H9 (cell line): Measurements from ENCODE around the gene KAZN. TPM values are rescaled to one million over a fixed set of nuclear protein-coding genes. Genes with fewer than 3 reads are reported as not detected.

Experiments used
- DNase-seq: peaks from one replicate; pipeline ENCODE4 v3.0.0-alpha.2; 2017
- H2AFZ ChIP-seq: one replicate; pipeline ENCODE4 v1.6.1; 2013; ENCODE audit warnings: mild to moderate bottlenecking, low read length, control low read depth, moderate library complexity
- H2AK5ac ChIP-seq: 2 replicates; pipeline ENCODE4 v1.6.1; 2013; ENCODE audit warnings: low read length, control low read depth, mixed read lengths; ENCODE audit not compliant: insufficient read length
- H2BK120ac ChIP-seq: one replicate; pipeline ENCODE4 v1.6.1; 2013; ENCODE audit warnings: low read depth, mild to moderate bottlenecking, low read length, control low read depth, inconsistent platforms; ENCODE audit not compliant: poor library complexity, severe bottlenecking
- H2BK12ac ChIP-seq: 2 replicates; pipeline ENCODE4 v1.6.1; 2013; ENCODE audit warnings: low read length, control low read depth, mixed read lengths, low read depth; ENCODE audit not compliant: insufficient read length
- H2BK15ac ChIP-seq: 2 replicates; pipeline ENCODE4 v1.6.1; 2013; ENCODE audit warnings: low read depth, low read length, control low read depth
- H2BK20ac ChIP-seq: one replicate; pipeline ENCODE4 v1.6.1; 2013; ENCODE audit warnings: low read depth, mild to moderate bottlenecking, low read length, control low read depth, inconsistent platforms; ENCODE audit not compliant: poor library complexity, severe bottlenecking
- H2BK5ac ChIP-seq: 2 replicates; pipeline ENCODE4 v1.6.1; 2013; ENCODE audit warnings: low read length, control low read depth, mixed read lengths; ENCODE audit not compliant: insufficient read length
- H3K14ac ChIP-seq: 2 replicates; pipeline ENCODE4 v1.6.1; 2013; ENCODE audit warnings: low read length, control low read depth; ENCODE audit not compliant: insufficient read depth
- H3K18ac ChIP-seq: 2 replicates; pipeline ENCODE4 v1.6.1; 2013; ENCODE audit warnings: low read depth, mild to moderate bottlenecking, mixed read lengths, low read length, control low read depth; ENCODE audit not compliant: insufficient read length
- H3K23ac ChIP-seq: 2 replicates; pipeline ENCODE4 v1.6.1; 2013; ENCODE audit warnings: low read length, control low read depth, mixed read lengths, low read depth; ENCODE audit not compliant: insufficient read length
- H3K23me2 ChIP-seq: 2 replicates; pipeline ENCODE4 v1.6.1; 2013; ENCODE audit warnings: low read depth, mild to moderate bottlenecking, mixed read lengths, low read length, control low read depth; ENCODE audit not compliant: insufficient read length, poor library complexity, severe bottlenecking
- H3K27ac ChIP-seq: 2 replicates; pipeline ENCODE4 v1.5.1; 2013; ENCODE audit warnings: low read length, control low read depth, mixed read lengths, low read depth; ENCODE audit not compliant: insufficient read length
- H3K27me3 ChIP-seq: 2 replicates; pipeline ENCODE4 v1.6.1; 2013; ENCODE audit warnings: low read length, control low read depth, inconsistent platforms; ENCODE audit not compliant: insufficient read depth
- H3K4ac ChIP-seq: 2 replicates; pipeline ENCODE4 v1.6.1; 2013; ENCODE audit warnings: low read depth, mild to moderate bottlenecking, control low read depth, inconsistent platforms, low read length, moderate library complexity
- H3K4me1 ChIP-seq: 2 replicates; pipeline ENCODE4 v1.6.1; 2013; ENCODE audit warnings: low read length, control low read depth, inconsistent platforms; ENCODE audit not compliant: insufficient read depth
- H3K4me2 ChIP-seq: 2 replicates; pipeline ENCODE4 v1.6.1; 2013; ENCODE audit warnings: low read length, control low read depth, mixed read lengths; ENCODE audit not compliant: insufficient read length, insufficient read depth
- H3K56ac ChIP-seq: 2 replicates; pipeline ENCODE4 v1.6.1; 2013; ENCODE audit warnings: low read depth, mild to moderate bottlenecking, mixed read lengths, low read length, control low read depth; ENCODE audit not compliant: insufficient read length
- H3K79me1 ChIP-seq: 2 replicates; pipeline ENCODE4 v1.6.1; 2013; ENCODE audit warnings: low read depth, mild to moderate bottlenecking, moderate library complexity, low read length, control low read depth, inconsistent platforms; ENCODE audit not compliant: insufficient read depth, poor library complexity, severe bottlenecking
- H3K79me2 ChIP-seq: 2 replicates; pipeline ENCODE4 v1.6.1; 2013; ENCODE audit warnings: low read length, control low read depth, inconsistent platforms; ENCODE audit not compliant: insufficient read depth
- H3K9ac ChIP-seq: 2 replicates; pipeline ENCODE4 v1.6.1; 2013; ENCODE audit warnings: low read length, control low read depth, mixed read lengths; ENCODE audit not compliant: insufficient read length; ENCODE audit errors: extremely low read depth
- H3K9me3 ChIP-seq: one replicate; pipeline ENCODE4 v1.6.1; 2013; ENCODE audit warnings: low read depth, low read length, inconsistent platforms; ENCODE audit not compliant: control insufficient read depth
- H3T11ph ChIP-seq: one replicate; pipeline ENCODE4 v1.6.1; 2013; ENCODE audit warnings: mild to moderate bottlenecking, low read length, control low read depth, inconsistent platforms
- H4K20me1 ChIP-seq: one replicate; pipeline ENCODE4 v1.6.1; 2013; ENCODE audit not compliant: control insufficient read depth, insufficient read length, insufficient read depth
- H4K5ac ChIP-seq: 2 replicates; pipeline ENCODE4 v1.6.1; 2013; ENCODE audit warnings: low read depth, mild to moderate bottlenecking, mixed read lengths, low read length, control low read depth; ENCODE audit not compliant: insufficient read length
- H4K8ac ChIP-seq: replicated peaks from 2 replicates; pipeline ENCODE4 v1.6.1; 2013; ENCODE audit warnings: low read length, control low read depth, mixed read lengths, low read depth; ENCODE audit not compliant: insufficient read length
- H4K91ac ChIP-seq: 2 replicates; pipeline ENCODE4 v1.6.1; 2013; ENCODE audit warnings: low read depth, mild to moderate bottlenecking, moderate library complexity, mixed read lengths, low read length, control low read depth; ENCODE audit not compliant: insufficient read length
- H3K27ac Mint-ChIP-seq, 3 experiments: 2 replicates in 2 of 3; 3 replicates in 1 of 3; pipeline ENCODE4 v1.8.0; 2020 to 2021; ENCODE audit warnings: mixed read lengths in 3 of 3, mild to moderate bottlenecking in 1 of 3, moderate library complexity in 1 of 3
- H3K27me3 Mint-ChIP-seq: 2 replicates; pipeline ENCODE4 v1.8.0; 2021; ENCODE audit warnings: low read depth, mild to moderate bottlenecking, moderate library complexity, mixed read lengths
- H3K36me3 Mint-ChIP-seq, 3 experiments: 2 replicates in 2 of 3; 3 replicates in 1 of 3; pipeline ENCODE4 v1.8.0; 2020 to 2021; ENCODE audit warnings: low read depth in 3 of 3, mixed read lengths in 3 of 3; ENCODE audit not compliant: insufficient read depth in 1 of 3
- H3K4me1 Mint-ChIP-seq, 2 experiments: 2 replicates each; pipeline ENCODE4 v1.8.0; 2020; ENCODE audit warnings: mixed read lengths in 2 of 2
- H3K4me3 Mint-ChIP-seq, 2 experiments: 2 replicates in 1 of 2; 3 replicates in 1 of 2; pipeline ENCODE4 v1.8.0; 2020 to 2021; ENCODE audit warnings: mild to moderate bottlenecking in 2 of 2, mixed read lengths in 2 of 2, moderate library complexity in 1 of 2
- H3K9me3 Mint-ChIP-seq, 2 experiments: 2 replicates in 1 of 2; 3 replicates in 1 of 2; pipeline ENCODE4 v1.8.0; 2020; ENCODE audit warnings: mild to moderate bottlenecking in 2 of 2, mixed read lengths in 2 of 2, moderate library complexity in 1 of 2
- CTCF ChIP-seq: fragments of 200-600 bp; sonication (generic); conservative IDR thresholded peaks from 3 replicates; pipeline ENCODE4 v1.8.0; 2021; ENCODE audit warnings: antibody characterized with exemption, mild to moderate bottlenecking
- WGBS: extraction: QIAGEN DNeasy Blood & Tissue Kit; methylation state at CpG from one replicate; pipeline ENCODE4 v1.1.7; 2013; ENCODE audit warnings: missing lambda C conversion rate, low lambda C conversion rate, mixed read lengths; ENCODE audit not compliant: insufficient read length; ENCODE audit errors: extremely low coverage; 5-methylcytosine and 5-hydroxymethylcytosine counted together
- total RNA-seq: library from RNA; stranded (reverse); gene quantifications from 2 replicates; pipeline ENCODE4 v1.2.1, GENCODE V29; 2021

Gene KAZN
- total RNA-seq, 1 experiment from 2014 or later = 7.6 TPM

GRCh38 chr1:15039017-15039648 lies 440.6 kb downstream of the KAZN start:
- H3K27me3 ChIP-seq = no peaks in the 10 kb centered on the region
- H4K20me1 ChIP-seq = no peaks in the 10 kb centered on the region
- no peak overlapping the region for H3T11ph ChIP-seq
- no peak overlapping the region for H2BK20ac ChIP-seq
- no peak overlapping the region for H3K18ac ChIP-seq
- H3K56ac ChIP-seq = no peak overlapping the region
- no peak overlapping the region for H2AK5ac ChIP-seq
- Mint-ChIP-seq H3K4me1 (peaks cover 0 to 3% of the 10 kb centered on the region in 2 experiments; a peak in 2 of 4 replicates), H3K4me3 (no peak overlapping the region), H3K36me3 (no peaks in the 10 kb centered on the region), H3K9me3 (no peaks in the 10 kb centered on the region), H3K27ac (no peak overlapping the region), H3K27me3 (no peaks in the 10 kb centered on the region)
- no peak overlapping the region for H3K14ac ChIP-seq
- H3K23me2 ChIP-seq = no peaks in the 10 kb centered on the region
- no peak overlapping the region for H2BK15ac ChIP-seq
- H3K4me1 ChIP-seq = no peaks in the 10 kb centered on the region
- no CpG with 5 or more reads among the region's 9 CpGs for WGBS
- no peak overlapping the region for H2BK5ac ChIP-seq
- H3K27ac ChIP-seq = no peak overlapping the region
- DNase-seq = no peak
- no peak overlapping the region for H4K8ac ChIP-seq
- no peak overlapping the region for H3K23ac ChIP-seq
- H2BK120ac ChIP-seq = no peak overlapping the region
- H3K9ac ChIP-seq = no peak overlapping the region
- no peak for TF ChIP-seq CTCF
- no peaks in the 10 kb centered on the region for H3K79me2 ChIP-seq
- no peaks in the 10 kb centered on the region for H3K79me1 ChIP-seq
- no peak overlapping the region for H3K4me2 ChIP-seq
- H4K91ac ChIP-seq = no peak overlapping the region
- H2AFZ ChIP-seq = no peak overlapping the region
- no peak overlapping the region for H4K5ac ChIP-seq
- H3K9me3 ChIP-seq = no peaks in the 10 kb centered on the region
- no peak overlapping the region for H2BK12ac ChIP-seq
- no peak overlapping the region for H3K4ac ChIP-seq
